ELR (cell line): ENCODE results near the gene TSHZ2.
"Not testable (repeated sequence)": the region's sequence is repeated elsewhere in the genome, so short reads cannot be mapped to it uniquely, and the experiment has no call there.

Experiments used
- DNase-seq: peaks from one replicate; pipeline ENCODE4 v3.0.0-alpha.2; 2015; ENCODE audit warnings: low read depth

The TSHZ2 gene

DNA sequence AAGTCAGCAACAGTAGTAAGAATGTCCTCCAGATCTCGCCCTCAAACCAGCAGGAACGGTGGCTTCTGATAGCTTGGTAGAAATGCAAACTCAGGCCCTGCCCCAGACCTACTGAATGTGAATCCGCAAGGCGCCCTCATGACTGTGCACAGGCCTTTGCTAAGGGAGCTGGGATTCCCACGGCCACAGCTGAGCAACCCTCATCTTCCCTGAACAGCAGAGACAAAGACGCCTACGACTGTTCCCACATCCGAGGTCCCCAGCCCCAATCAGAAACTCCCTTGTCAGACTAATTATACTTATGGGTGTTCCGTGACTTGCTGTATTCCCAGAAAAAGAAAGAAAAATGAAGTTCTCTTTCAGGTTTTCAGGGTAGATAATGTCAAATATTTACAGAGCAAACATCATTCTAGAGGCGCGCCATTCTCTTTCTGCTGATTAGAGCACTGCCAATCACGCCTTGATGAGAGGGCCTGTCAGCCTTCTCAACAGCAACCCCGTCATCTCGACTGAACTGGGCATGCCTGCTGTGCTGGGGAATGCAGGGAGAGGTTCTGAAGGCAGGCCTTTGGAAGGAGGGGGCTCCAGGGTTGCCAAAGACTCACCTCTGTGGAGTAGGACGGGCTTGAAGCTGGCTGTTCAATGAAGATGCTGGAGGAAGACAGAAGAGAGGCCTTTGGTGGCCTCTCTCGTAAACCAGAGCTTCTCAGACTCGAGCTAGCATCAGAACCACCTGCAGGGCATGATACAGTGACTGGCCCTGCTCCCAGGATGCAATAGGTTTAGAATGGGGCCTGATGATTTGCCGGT, 541.5 kb downstream of the TSHZ2 start:
- DNase-seq: no peak

DNA sequence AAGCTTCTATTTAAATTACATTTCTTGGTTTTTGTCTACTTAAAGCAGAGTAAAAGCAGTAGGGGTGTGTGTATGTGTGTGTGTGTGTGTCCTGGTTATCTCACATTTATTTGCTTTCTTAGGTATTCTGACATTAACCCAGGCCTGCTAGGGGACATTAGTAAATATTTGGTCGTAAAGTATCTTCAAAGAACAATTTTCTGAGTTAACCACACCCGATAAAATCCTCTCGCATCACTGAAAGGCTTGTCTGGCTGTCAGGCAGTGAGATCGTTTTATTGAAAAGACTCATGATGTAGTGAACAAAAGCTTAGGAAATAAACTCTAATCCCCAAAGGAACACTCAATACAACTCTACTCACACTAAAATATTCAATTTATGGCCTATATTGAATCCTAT, 543.6 kb downstream of the TSHZ2 start:
- DNase-seq: no peak

DNA sequence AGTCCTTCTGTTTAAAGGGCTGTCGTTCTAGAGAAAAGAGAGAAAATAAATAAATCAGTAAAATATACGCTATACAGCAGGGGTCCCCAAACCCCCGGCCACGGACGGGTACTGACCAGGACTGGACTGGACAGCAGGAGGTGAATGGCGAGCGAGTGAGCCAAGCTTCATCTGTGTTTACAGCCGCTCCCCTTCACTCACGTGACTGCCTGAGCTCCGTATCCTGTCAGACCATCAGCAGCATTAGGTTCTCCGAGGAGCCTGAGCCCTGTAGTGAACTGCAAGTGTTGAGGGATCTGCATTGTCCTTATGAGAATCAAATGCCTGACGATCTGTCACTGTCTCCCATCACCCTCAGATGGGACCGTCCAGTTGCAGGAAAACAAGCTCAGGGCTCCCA, 545.0 kb downstream of the TSHZ2 start:
- DNase-seq: no peak

DNA sequence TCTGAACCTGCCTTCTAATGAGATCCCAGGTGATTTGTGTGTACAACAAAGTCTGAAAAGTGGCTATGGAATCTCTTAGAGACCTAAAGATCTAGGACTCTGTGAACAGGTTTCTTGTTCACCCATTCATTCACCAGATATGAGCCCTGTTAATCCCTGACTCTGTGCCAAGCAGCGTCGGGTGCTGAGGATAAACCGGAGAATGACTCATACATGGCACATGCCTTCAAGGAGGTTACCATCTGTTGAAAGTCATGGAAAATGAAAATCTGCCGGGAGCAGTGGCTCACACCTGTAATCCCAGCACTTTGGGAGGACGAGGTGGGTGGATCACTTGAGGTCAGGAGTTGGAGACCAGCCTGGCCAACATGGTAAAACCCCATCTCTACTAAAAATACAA, 549.3 kb downstream of the TSHZ2 start:
- peak; percentile 51 for DNase-seq

DNA sequence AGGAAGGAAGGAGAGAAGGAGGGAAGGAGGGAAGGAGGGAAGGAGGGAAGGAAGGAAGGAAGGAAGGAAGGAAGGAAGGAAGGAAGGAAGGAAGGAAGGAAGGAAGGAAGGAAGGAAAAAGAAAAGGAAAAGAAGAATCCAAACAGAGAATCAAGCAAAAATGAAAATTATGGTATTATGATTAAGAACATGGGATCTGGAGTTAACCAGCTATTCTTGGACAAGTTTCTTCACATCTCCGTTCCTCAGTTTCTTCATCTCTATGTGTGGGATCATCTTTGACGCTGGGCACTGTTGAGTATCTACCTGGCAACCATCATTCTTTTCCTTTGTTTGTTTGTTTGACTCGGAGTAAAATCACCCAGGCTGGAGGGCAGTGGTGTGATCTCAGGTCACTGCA, 549.9 kb downstream of the TSHZ2 start:
- DNase-seq: no peak

DNA sequence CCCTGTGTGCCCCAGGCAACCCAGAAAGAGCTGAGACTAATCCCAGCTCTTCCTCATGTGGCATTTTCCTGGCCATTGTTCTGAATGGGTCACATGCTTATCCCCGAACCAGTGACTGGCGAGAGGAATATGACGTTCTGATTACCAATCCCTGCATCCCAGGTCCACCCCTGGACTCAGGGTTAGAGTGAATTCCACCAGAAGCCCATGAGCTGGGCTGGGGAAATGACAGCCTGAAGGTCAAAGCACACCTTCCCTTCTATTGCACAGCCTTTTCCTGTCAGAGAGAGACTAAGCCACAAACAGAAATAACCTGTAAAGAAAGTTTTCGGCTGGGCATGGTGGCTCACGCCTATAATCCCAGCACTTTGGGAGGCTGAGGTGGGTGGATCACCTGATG, 550.5 kb downstream of the TSHZ2 start:
- DNase-seq: no peak

DNA sequence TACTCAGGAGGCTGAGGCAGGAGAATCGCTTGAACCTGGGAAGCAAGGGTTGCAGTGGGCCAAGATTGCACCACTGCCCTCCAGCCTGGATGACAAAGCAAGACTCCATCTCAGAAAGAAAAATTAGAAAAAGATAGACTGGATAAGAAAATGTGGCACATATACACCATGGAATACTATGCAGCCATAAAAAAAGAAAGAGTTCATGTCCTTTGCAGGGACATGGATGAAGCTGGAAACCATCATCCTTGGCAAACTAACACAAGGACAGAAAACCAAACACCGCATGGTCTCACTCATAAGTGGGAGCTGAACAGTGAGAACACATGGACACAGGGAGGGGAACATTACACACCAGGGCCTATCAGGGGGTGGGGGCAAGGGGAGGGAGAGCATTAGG, 551.5 kb downstream of the TSHZ2 start:
- DNase-seq: not testable (repeated sequence)

DNA sequence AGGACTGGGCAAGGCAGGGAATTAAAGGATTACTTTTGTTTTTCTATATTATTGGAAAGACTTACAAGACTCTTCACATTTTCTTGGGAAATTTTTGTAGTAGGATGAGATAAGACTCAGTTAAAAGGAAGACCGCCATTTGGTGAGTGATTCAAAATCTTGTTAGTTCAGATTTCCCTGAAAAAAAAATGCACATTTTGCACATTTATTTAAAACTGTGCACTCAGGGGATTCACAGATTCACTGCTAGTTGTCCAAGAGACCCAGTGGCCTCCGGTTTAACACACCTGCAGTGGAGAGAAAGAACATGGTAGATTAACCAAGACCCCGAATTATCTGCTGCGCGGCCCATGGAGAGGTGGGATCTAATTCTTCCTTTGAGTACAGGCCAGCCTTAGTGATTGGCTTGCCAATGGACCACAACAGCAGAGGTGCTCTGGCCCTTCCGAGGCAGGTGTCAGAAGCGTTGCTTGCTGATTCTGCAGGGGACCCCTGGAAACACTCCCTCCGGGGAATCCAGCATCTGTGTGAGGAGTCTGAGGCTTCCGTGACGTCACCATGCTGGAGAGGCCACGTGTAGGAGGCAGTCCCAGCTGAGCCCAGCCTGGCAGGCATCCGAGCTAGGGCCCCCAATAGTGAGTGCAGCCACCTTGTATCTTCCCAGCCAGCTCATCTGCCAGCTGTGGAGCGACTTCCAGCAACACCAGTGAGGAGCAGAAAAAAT, 552.6 kb downstream of the TSHZ2 start:
- no peak for DNase-seq

DNA sequence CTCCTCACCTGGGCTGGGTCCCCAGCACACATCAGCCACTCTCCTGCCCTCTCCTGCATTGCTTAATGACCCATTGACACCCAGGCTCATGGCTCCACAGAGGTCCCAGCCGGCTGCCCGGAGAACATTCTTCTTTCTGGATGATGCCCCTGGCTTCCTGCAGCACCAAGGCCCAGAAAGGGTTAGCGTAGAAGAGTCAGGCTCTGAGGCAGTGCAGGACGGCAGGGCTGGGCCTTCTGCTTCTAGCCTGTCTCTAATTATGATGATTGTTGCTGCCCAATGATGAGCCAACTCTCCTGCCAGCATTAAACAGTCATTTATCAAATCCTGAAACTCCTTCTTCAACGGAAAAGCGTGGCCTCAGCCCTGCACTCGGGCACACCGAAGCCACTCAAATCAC, 555.0 kb downstream of the TSHZ2 start:
- DNase-seq: no peak

DNA sequence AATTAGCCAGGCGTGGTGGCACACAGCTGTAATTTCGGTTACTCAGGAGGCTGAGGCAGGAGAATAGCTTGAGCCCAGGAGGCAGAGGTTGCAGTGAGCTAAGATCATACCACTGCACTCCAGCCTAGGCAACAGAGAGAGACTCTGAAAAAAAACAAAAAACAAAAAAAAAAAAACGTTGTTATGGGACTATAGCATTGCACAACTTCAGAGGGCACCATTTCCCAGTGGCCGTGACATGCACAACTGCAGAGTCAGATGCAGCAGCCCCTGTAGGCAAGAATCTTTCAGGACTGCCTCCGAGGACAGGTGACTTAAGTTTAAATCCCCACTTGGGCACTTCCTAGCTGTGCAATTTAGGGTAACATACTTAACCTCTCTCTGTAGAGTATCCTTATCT, 557.5 kb downstream of the TSHZ2 start:
- DNase-seq: no peak

DNA sequence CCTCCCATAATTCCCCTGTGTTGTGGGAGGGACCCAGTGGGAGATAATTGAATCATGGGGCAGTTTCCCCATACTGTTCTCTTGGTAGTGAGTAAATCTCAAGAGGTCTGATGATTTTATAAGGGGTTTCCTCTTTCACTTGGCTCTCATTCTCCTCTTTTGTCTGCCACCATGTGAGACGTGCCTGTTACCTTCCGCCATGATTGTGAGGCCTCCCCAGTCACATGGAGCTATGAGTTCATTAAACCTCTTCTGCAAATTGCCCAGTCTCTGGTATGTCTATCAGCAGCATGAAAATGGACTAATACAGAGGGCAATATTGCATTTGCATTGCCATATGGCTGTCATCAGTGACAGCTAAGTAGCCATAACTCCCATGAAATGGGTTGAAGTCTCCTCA, 558.3 kb downstream of the TSHZ2 start:
- no peak for DNase-seq

DNA sequence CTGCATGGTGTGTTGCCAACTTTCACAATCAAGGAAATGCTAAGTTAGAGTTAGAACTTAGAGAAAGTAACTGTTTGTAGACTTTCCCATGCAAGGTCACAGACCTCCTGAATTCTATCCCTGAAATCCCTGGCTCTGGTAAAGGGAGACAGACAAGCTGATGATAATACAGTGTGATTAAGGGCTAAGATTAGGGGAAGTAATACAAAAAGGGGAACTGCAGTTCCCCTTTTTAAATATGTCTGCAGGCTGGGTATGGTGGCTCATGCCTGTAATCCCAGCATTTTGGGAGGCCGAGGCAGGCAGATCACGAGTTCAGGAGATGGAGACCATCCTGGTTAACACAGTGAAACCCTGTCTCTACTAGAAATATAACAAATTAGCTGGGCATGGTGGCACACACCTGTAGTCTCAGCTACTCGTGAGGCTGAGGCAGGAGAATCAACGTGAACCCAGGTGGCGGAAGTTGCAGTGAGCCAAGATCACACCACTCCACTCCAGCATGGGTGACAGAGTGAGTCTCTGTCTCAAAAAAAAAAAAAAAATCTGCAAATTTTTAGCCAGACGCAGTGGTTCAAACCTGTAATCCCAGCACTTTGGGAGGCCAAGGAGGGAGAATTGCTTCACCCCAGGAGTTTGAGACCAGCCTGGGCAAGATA, 560.6 kb downstream of the TSHZ2 start:
- not testable (repeated sequence) for DNase-seq

DNA sequence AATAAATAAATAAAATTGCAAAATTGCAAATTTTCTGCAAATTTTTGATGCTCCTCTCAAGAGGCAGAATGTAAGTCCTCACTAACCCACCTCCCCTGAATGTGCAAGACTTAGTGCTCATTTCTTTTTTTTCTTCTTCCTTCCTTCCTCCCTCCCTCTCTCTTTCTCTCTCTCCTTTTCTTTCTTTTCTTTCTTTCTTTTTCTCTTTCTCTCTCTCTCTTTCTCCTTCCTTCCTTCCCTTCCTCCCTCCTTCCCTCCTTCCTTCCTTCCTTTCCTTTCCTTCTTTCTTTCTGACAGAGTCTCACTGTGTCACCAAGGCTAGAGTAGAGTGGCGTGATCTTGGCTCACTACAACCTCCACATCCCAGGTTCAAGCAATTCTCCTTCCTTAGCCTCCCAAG, 561.3 kb downstream of the TSHZ2 start:
- DNase-seq: no peak

DNA sequence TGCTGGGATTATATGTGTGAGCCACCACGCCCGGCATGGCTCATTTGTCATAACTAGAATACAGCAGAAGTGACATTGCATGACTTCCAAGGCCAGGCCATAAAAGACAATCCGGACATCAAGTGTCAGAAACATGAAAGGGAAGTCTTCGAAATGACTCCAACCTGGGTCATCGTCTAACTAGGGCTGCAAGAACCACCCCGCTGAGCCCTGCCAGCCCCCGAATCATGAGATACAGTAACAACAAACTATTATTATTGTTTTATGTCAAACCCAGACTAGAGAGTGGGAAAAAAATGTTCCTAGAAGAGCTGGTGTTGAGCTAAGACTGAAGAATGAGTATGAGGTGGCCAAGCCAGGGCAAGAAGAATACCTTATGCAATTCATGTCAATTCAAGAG, 561.9 kb downstream of the TSHZ2 start:
- no peak for DNase-seq

DNA sequence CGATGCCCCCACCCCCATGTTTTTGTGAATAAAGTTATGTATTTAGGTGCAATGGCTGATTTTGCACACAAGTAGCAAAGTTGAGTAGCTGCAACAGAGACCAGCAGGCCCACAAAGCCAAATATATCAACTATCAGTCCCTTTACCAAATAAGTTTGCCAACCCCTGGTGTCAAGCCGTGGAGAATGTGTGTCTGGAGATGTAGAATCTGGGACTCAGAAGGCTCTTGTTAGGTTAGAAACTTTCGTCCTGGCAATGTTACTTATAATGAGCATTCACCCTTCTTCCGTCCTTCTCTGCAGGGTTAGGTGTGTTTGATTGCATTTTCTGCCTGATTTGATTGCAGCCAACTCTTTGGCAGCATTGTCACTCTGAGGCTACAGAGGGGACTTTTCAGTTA, 563.7 kb downstream of the TSHZ2 start:
- no peak for DNase-seq

DNA sequence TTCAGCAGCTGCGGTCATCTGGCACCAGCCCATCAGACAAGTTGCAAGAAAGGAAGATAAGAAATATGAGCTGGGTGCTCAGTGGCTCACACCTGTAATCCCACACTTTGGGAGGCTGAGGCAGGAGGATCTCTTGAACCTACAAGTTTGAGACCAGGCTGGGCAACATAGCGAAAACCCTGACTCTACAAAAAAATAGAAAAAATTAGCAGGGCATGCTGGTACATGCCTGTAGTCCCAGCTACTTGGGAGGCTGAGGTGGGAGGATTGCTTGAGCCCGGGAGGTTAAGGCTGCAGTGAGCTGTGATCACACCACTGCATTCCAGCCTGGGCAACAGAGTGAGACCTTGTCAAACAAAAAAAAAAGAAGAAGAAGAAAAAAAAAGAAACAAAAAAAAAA, 564.2 kb downstream of the TSHZ2 start:
- DNase-seq: not testable (repeated sequence)

DNA sequence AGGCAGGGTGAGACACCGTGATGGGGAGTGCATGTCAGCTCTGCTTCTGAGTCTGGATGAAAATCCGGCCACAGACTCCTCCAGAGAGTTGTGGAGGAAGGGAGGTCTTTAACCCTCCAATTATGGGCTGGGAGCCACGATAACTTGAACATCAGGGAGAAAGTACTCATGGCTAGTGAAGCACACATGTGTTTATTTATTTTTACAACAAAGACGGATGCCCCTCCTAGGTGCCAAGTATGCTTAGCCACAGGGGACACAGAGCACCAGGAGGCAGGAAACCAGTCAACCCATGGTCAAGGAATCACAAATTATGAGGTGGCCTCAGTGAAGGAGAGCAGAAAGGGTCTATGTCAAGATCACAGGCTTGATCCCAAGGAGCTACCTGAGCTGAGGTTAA, 567.4 kb downstream of the TSHZ2 start:
- DNase-seq: no peak
